Spleen (tissue), 7 donors: Measurements from ENCODE around the gene TBL1XR1.

Experiments
- CTCF ChIP-seq, 11 experiments: fragments of 200-600 bp in 7 of 11; fragments of 450-650 bp in 4 of 11; sonication (generic) in 4 of 11; IDR thresholded peaks in 8 of 11; conservative IDR thresholded peaks in 3 of 11; 1 replicate in 7 of 11; 2 replicates in 4 of 11; pipeline versions ENCODE4 v1.4.0 to v1.8.0; 2016 to 2021; ENCODE audit warnings: antibody characterized with exemption in 11 of 11, inconsistent platforms in 4 of 11, mild to moderate bottlenecking in 1 of 11
- POLR2A ChIP-seq, 3 donors: fragments of 450-650 bp; IDR thresholded peaks; one replicate each; pipeline ENCODE4 v1.5.1; 2017; ENCODE audit warnings: antibody characterized with exemption in 3 of 3, mild to moderate bottlenecking in 1 of 3
- POLR2AphosphoS5 ChIP-seq, 3 donors: sonication (generic); formaldehyde crosslinking; IDR thresholded peaks; one replicate each; pipeline ENCODE4 v1.5.1; 2017; ENCODE audit warnings: antibody characterized with exemption in 3 of 3
- donor health status: DM: no; HTN: no; CAD: no; lungs with moderate emphysema.
- donor health status: DM: no; HTN: no; CAD: no.
- donor health status: DM: no; HTN: no; CAD: no.

DNA sequence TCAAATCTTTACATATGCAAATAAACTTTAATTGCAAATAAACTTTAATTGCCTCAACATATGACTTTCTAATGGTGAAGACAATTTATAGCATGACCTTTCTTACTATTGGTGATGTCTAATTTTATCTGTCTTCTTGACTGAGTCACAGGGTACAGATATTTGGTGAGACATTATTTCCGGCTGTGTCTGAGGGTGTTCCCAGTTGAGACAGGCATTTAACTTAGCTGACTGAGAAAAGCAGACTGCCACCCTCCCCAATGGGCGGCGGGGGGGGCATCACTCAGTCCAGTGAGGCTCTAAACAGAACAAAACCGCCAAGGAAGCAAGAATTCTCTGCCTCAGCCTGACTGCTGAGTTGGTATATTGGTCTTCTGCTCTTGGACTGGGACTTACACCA lies 160.0 kb downstream of the TBL1XR1 start:
- TF ChIP-seq CTCF (IDR thresholded peaks at IDR 0.05 in 8 of 11, conservative IDR thresholded peaks at IDR 0.05 in 3 of 11): no peak
- TF ChIP-seq POLR2A (IDR thresholded peaks at IDR 0.05): no peak
- TF ChIP-seq POLR2AphosphoS5 (IDR thresholded peaks at IDR 0.05): peak in 1 of 3 donors; percentile 15
